HUES6 (cell line): ENCODE data around the gene ZC2HC1C.

Experiments used
- H3K27ac ChIP-seq: 2 replicates; pipeline ENCODE4 v1.7.0; 2013; ENCODE audit warnings: low read depth, mild to moderate bottlenecking, low read length, inconsistent platforms
- H3K27me3 ChIP-seq: 2 replicates; pipeline ENCODE4 v1.6.1; 2013; ENCODE audit warnings: low read length; ENCODE audit not compliant: control insufficient read depth, insufficient read depth
- H3K36me3 ChIP-seq: 2 replicates; pipeline ENCODE4 v1.6.1; 2013; ENCODE audit warnings: low read length; ENCODE audit not compliant: control insufficient read depth, insufficient read depth
- H3K4me1 ChIP-seq: 2 replicates; pipeline ENCODE4 v1.6.1; 2013; ENCODE audit warnings: low read length; ENCODE audit not compliant: control insufficient read depth, insufficient read depth
- H3K4me3 ChIP-seq: 2 replicates; pipeline ENCODE4 v1.5.1; 2013; ENCODE audit warnings: low read depth, low read length
- H3K9ac ChIP-seq: one replicate; pipeline ENCODE4 v1.6.1; 2013; ENCODE audit warnings: mild to moderate bottlenecking, low read length
- H3K9me3 ChIP-seq: 2 replicates; pipeline ENCODE4 v1.6.1; 2013; ENCODE audit warnings: low read depth, low read length; ENCODE audit not compliant: control insufficient read depth, insufficient read depth

Gene ZC2HC1C

GRCh38 chr14:75044322-75044721 lies 25.1 kb upstream of the ZC2HC1C start:
- H3K27ac ChIP-seq: no peak overlapping the region
- peaks cover 25% of the 10 kb centered on the region for H3K36me3 ChIP-seq
- H3K9me3 ChIP-seq: no peaks in the 10 kb centered on the region
- H3K27me3 ChIP-seq: no peaks in the 10 kb centered on the region
- no peak overlapping the region for H3K4me3 ChIP-seq
- H3K4me1 ChIP-seq: no peaks in the 10 kb centered on the region
- no peak overlapping the region for H3K9ac ChIP-seq

GRCh38 chr14:75044752-75045151 lies 24.7 kb upstream of the ZC2HC1C start:
- Histone ChIP-seq H3K9me3 (no peaks in the 10 kb centered on the region), H3K36me3 (peaks cover 27% of the 10 kb centered on the region), H3K27ac (no peak overlapping the region), H3K4me1 (no peaks in the 10 kb centered on the region), H3K27me3 (no peaks in the 10 kb centered on the region), H3K4me3 (no peak overlapping the region), H3K9ac (no peak overlapping the region)

GRCh38 chr14:75046275-75046674 lies 23.2 kb upstream of the ZC2HC1C start:
- H3K9me3 ChIP-seq: no peaks in the 10 kb centered on the region
- peaks cover 18% of the 10 kb centered on the region for H3K36me3 ChIP-seq
- H3K27me3 ChIP-seq: no peaks in the 10 kb centered on the region
- no peak overlapping the region for H3K27ac ChIP-seq
- H3K4me3 ChIP-seq: no peak overlapping the region
- no peaks in the 10 kb centered on the region for H3K4me1 ChIP-seq
- no peak overlapping the region for H3K9ac ChIP-seq

- Histone ChIP-seq H3K27ac (no peak overlapping the region), H3K9ac (no peak overlapping the region), H3K4me1 (no peaks in the 10 kb centered on the region), H3K27me3 (no peaks in the 10 kb centered on the region), H3K4me3 (no peak overlapping the region), H3K9me3 (no peaks in the 10 kb centered on the region), H3K36me3 (peaks cover 12% of the 10 kb centered on the region)
These were observed 22.5 kb upstream of the ZC2HC1C start for GRCh38 chr14:75046899-75047298.

GRCh38 chr14:75047506-75047905 lies 21.9 kb upstream of the ZC2HC1C start:
- H3K36me3 ChIP-seq: peaks cover 7% of the 10 kb centered on the region; the same call in 1 of the 2 replicates
- H3K27me3 ChIP-seq: no peaks in the 10 kb centered on the region
- no peak overlapping the region for H3K4me3 ChIP-seq
- H3K9ac ChIP-seq: no peak overlapping the region
- H3K9me3 ChIP-seq: no peaks in the 10 kb centered on the region
- no peak overlapping the region for H3K27ac ChIP-seq
- no peaks in the 10 kb centered on the region for H3K4me1 ChIP-seq

- no peaks in the 10 kb centered on the region for H3K27me3 ChIP-seq
- H3K27ac ChIP-seq: no peak overlapping the region
- no peaks in the 10 kb centered on the region for H3K9me3 ChIP-seq
- H3K9ac ChIP-seq: no peak overlapping the region
- no peaks in the 10 kb centered on the region for H3K4me1 ChIP-seq
- H3K36me3 ChIP-seq: peaks cover 7% of the 10 kb centered on the region; the same call in 1 of the 2 replicates
- H3K4me3 ChIP-seq: no peak overlapping the region
These were observed 21.3 kb upstream of the ZC2HC1C start for GRCh38 chr14:75048101-75048500.

GRCh38 chr14:75049136-75049535 lies 20.3 kb upstream of the ZC2HC1C start:
- Histone ChIP-seq H3K9me3 (no peaks in the 10 kb centered on the region), H3K4me1 (no peaks in the 10 kb centered on the region), H3K27ac (no peak overlapping the region)

GRCh38 chr14:75049731-75050201 lies 19.7 kb upstream of the ZC2HC1C start:
- H3K4me1 ChIP-seq: no peaks in the 10 kb centered on the region

More at GRCh38 chr14:75049136-75049535, 20.3 kb upstream of the ZC2HC1C start:
- H3K4me3 ChIP-seq: no peak overlapping the region
- peaks cover 7% of the 10 kb centered on the region; the same call in 1 of the 2 replicates for H3K36me3 ChIP-seq
- H3K9ac ChIP-seq: no peak overlapping the region
- H3K27me3 ChIP-seq: no peaks in the 10 kb centered on the region

GRCh38 chr14:75050852-75051555 lies 18.4 kb upstream of the ZC2HC1C start, which contains the start of gene MLH3:
Gene MLH3 (minus strand): TSS chr14:75051467. CDS start chr14:75049655, 1,812 bp downstream.
- no peaks in the 10 kb centered on the region for H3K4me1 ChIP-seq

More at GRCh38 chr14:75049731-75050201, 19.7 kb upstream of the ZC2HC1C start:
- no peaks in the 10 kb centered on the region for H3K9me3 ChIP-seq
- H3K27me3 ChIP-seq: no peaks in the 10 kb centered on the region
- H3K9ac ChIP-seq: no peak overlapping the region
- H3K27ac ChIP-seq: no peak overlapping the region
- no peak overlapping the region for H3K4me3 ChIP-seq
- peaks cover 4% of the 10 kb centered on the region; the same call in 1 of the 2 replicates for H3K36me3 ChIP-seq

GRCh38 chr14:75051556-75051899 lies 17.9 kb upstream of the ZC2HC1C start:
- H3K27ac ChIP-seq: no peak overlapping the region
- H3K4me1 ChIP-seq: no peaks in the 10 kb centered on the region
- 0 out of 2 replicates have a peak, but pooled peaks cover 4% of the 10 kb centered on the region for H3K36me3 ChIP-seq
- no peaks in the 10 kb centered on the region for H3K9me3 ChIP-seq
- H3K4me3 ChIP-seq: peak overlapping the region; percentile 55
- H3K27me3 ChIP-seq: no peaks in the 10 kb centered on the region
- no peak overlapping the region for H3K9ac ChIP-seq

More at GRCh38 chr14:75050852-75051555, 18.4 kb upstream of the ZC2HC1C start, which contains the start of gene MLH3:
- Histone ChIP-seq H3K27ac (peak within 1 kb of the TSS; percentile 54), H3K9me3 (no peaks in the 10 kb centered on the region), H3K9ac (peak within 1 kb of the TSS; percentile 78), H3K27me3 (no peaks in the 10 kb centered on the region), H3K36me3 (0 out of 2 replicates have a peak, but pooled peaks cover 4% of the 10 kb centered on the region), H3K4me3 (peak within 1 kb of the TSS; percentile 55)
